OCI-LY3 (cell line): ENCODE results near the gene PHF3.

Source experiments
- EZH2phosphoT487 ChIP-seq: fragments of 200-600 bp; shearing (Covaris generic); IDR thresholded peaks from 2 replicates; pipeline ENCODE4 v1.6.1; 2018; ENCODE audit warnings: antibody characterized with exemption, mixed run types, low read depth
- TF ChIP-seq, protein P1 (sequence below): fragments of 200-600, 300-600 bp; sonication (generic); IDR thresholded peaks from 2 replicates; pipeline ENCODE4 v1.5.1; 2014; ENCODE audit warnings: antibody characterized with exemption, low read length, low read depth

DNA sequence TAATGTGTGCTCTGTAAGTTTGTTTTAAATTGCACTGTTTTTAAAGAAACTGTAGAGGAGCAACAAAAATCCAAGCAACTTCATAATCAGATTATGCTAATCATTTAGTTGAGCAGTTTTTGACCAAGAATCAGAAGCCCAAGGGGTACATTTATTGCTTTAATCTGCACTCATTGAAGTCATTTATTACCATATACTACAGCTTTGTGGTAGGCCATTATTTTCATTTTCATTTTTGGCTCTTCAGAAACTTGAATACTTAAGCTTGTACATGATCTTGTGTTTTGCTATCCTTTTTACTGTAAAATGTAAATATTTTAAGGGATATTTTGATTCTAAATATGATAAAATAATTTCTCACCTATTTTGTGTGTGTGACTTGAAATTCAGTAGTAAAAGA lies 78.5 kb downstream of the PHF3 start:
- TF ChIP-seq, protein P1, sequence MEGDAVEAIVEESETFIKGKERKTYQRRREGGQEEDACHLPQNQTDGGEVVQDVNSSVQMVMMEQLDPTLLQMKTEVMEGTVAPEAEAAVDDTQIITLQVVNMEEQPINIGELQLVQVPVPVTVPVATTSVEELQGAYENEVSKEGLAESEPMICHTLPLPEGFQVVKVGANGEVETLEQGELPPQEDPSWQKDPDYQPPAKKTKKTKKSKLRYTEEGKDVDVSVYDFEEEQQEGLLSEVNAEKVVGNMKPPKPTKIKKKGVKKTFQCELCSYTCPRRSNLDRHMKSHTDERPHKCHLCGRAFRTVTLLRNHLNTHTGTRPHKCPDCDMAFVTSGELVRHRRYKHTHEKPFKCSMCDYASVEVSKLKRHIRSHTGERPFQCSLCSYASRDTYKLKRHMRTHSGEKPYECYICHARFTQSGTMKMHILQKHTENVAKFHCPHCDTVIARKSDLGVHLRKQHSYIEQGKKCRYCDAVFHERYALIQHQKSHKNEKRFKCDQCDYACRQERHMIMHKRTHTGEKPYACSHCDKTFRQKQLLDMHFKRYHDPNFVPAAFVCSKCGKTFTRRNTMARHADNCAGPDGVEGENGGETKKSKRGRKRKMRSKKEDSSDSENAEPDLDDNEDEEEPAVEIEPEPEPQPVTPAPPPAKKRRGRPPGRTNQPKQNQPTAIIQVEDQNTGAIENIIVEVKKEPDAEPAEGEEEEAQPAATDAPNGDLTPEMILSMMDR: no peak
- TF ChIP-seq EZH2phosphoT487: no peak
